HL-60 (cell line): ENCODE measurements around the gene AKAP6.

ENCODE experiments used
- DNase-seq, 2 experiments: peaks; one replicate each; pipeline ENCODE4 v3.0.0-alpha.2; 2010 to 2020; ENCODE audit warnings: low read depth in 1 of 2, low spot score in 1 of 2
- H3K27ac ChIP-seq: fragments of 250-450 bp; sonication (Bioruptor Pico); replicated peaks from 2 replicates; pipeline ENCODE4 v1.5.1; 2020; ENCODE audit warnings: mild to moderate bottlenecking, moderate library complexity
- H3K27me3 ChIP-seq: fragments of 250-450 bp; sonication (Bioruptor Pico); 2 replicates; pipeline ENCODE4 v1.5.1; 2021; ENCODE audit warnings: mild to moderate bottlenecking, moderate library complexity; ENCODE audit not compliant: insufficient read depth, poor library complexity, severe bottlenecking
- H3K4me3 ChIP-seq: replicated peaks from 2 replicates; pipeline ENCODE4 v1.5.1; 2011; ENCODE audit warnings: mild to moderate bottlenecking, control low read depth, low read length; ENCODE audit not compliant: insufficient read depth
- GABPA ChIP-seq: IDR thresholded peaks from 2 replicates; pipeline ENCODE4 v1.6.1; 2012; ENCODE audit warnings: low read depth
- POLR2AphosphoS5 ChIP-seq: IDR thresholded peaks from 2 replicates; pipeline ENCODE4 v1.6.1; 2012; ENCODE audit warnings: low read depth
- SPI1 ChIP-seq: IDR thresholded peaks from 2 replicates; pipeline ENCODE4 v1.6.1; 2012; ENCODE audit warnings: low read depth, mild to moderate bottlenecking, borderline replicate concordance
- TF ChIP-seq, protein P1 (sequence below): IDR thresholded peaks from 2 replicates; pipeline ENCODE4 v1.6.1; 2012; ENCODE audit warnings: low read depth; ENCODE audit not compliant: insufficient replicate concordance
- TF ChIP-seq, protein P2 (sequence below): IDR thresholded peaks from one replicate; pipeline ENCODE4 v1.5.1; 2011; ENCODE audit warnings: low read length, control low read depth, inconsistent platforms; ENCODE audit not compliant: insufficient read depth

Gene AKAP6

DNA sequence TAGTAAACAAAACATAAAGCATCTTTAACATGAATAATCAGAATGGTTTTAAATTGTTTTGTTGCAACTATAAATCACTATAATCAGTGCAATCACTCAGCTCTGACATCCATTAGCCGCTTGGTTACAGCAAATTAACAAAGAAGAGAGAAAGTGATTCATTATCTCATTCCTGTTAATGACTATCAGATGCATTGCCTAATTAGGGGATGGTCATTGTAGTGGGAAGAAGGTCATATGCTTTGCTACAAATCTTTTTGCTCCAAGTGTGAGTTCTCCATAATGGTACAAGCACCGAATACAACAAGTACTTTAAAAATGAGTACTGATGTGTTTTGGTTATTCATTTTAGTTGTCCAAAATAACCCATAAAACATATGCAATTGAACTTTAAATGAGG, 272.0 kb downstream of the AKAP6 start:
- DNase-seq = no peak
- no peak overlapping the region for H3K4me3 ChIP-seq
- TF ChIP-seq, protein P1, sequence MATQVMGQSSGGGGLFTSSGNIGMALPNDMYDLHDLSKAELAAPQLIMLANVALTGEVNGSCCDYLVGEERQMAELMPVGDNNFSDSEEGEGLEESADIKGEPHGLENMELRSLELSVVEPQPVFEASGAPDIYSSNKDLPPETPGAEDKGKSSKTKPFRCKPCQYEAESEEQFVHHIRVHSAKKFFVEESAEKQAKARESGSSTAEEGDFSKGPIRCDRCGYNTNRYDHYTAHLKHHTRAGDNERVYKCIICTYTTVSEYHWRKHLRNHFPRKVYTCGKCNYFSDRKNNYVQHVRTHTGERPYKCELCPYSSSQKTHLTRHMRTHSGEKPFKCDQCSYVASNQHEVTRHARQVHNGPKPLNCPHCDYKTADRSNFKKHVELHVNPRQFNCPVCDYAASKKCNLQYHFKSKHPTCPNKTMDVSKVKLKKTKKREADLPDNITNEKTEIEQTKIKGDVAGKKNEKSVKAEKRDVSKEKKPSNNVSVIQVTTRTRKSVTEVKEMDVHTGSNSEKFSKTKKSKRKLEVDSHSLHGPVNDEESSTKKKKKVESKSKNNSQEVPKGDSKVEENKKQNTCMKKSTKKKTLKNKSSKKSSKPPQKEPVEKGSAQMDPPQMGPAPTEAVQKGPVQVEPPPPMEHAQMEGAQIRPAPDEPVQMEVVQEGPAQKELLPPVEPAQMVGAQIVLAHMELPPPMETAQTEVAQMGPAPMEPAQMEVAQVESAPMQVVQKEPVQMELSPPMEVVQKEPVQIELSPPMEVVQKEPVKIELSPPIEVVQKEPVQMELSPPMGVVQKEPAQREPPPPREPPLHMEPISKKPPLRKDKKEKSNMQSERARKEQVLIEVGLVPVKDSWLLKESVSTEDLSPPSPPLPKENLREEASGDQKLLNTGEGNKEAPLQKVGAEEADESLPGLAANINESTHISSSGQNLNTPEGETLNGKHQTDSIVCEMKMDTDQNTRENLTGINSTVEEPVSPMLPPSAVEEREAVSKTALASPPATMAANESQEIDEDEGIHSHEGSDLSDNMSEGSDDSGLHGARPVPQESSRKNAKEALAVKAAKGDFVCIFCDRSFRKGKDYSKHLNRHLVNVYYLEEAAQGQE = no peak
- no peak for TF ChIP-seq SPI1

DNA sequence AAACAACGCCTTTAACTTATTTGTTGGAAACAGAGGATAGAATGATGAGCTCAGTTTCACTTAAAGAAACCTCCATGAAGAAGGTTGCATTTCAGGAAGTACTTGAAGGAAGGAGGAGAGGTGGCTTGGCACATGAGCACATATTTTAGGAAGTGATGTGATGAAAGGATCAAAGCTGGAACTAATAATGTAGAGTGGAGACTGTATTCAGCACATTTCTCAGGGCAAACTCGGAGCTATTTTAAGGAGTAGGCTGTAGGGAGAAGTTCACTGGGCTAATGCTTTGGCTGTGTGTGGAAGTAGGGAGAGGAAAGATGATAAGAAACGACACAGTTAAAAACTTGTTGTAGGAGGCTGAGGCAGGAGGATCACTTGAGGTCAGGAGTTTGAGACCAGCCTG, 272.8 kb downstream of the AKAP6 start:
- TF ChIP-seq, protein P1 = no peak
- TF ChIP-seq SPI1 (no peak), GABPA (no peak), POLR2AphosphoS5 (no peak)
- TF ChIP-seq, protein P2, sequence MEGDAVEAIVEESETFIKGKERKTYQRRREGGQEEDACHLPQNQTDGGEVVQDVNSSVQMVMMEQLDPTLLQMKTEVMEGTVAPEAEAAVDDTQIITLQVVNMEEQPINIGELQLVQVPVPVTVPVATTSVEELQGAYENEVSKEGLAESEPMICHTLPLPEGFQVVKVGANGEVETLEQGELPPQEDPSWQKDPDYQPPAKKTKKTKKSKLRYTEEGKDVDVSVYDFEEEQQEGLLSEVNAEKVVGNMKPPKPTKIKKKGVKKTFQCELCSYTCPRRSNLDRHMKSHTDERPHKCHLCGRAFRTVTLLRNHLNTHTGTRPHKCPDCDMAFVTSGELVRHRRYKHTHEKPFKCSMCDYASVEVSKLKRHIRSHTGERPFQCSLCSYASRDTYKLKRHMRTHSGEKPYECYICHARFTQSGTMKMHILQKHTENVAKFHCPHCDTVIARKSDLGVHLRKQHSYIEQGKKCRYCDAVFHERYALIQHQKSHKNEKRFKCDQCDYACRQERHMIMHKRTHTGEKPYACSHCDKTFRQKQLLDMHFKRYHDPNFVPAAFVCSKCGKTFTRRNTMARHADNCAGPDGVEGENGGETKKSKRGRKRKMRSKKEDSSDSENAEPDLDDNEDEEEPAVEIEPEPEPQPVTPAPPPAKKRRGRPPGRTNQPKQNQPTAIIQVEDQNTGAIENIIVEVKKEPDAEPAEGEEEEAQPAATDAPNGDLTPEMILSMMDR = no peak
- Histone ChIP-seq H3K27ac (no peak overlapping the region), H3K27me3 (no peaks in the 10 kb centered on the region), H3K4me3 (no peak overlapping the region)
- DNase-seq = no peak

More for the DNA sequence above, 272.0 kb downstream of the AKAP6 start:
- no peak overlapping the region for H3K27ac ChIP-seq
- no peaks in the 10 kb centered on the region for H3K27me3 ChIP-seq

DNA sequence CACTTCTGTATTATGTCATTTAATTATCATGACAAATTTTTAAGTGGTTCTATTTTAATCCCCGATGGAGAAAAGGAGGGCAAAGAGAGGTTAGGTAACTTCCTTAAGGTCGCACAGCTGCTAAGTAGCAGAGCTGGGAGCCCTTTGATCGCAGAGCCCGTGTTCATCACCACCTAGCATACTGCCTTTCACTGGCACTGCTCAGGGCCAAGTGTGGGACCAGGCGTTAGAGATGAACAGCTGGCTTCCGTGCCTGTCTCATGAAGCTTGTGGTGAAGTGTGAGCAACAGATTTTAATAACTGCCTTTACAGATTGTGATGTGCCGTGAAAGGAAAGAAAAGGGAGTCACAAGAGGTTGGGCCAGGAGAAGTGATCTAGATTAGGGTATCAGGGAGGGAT, 273.6 kb downstream of the AKAP6 start:
- no peaks in the 10 kb centered on the region for H3K27me3 ChIP-seq
- H3K27ac ChIP-seq = no peak overlapping the region
- no peak for TF ChIP-seq SPI1
- TF ChIP-seq, protein P1 = no peak
- TF ChIP-seq, protein P2 = no peak
- TF ChIP-seq GABPA = no peak
- TF ChIP-seq POLR2AphosphoS5 = no peak
- no peak for DNase-seq
- H3K4me3 ChIP-seq = no peak overlapping the region

DNA sequence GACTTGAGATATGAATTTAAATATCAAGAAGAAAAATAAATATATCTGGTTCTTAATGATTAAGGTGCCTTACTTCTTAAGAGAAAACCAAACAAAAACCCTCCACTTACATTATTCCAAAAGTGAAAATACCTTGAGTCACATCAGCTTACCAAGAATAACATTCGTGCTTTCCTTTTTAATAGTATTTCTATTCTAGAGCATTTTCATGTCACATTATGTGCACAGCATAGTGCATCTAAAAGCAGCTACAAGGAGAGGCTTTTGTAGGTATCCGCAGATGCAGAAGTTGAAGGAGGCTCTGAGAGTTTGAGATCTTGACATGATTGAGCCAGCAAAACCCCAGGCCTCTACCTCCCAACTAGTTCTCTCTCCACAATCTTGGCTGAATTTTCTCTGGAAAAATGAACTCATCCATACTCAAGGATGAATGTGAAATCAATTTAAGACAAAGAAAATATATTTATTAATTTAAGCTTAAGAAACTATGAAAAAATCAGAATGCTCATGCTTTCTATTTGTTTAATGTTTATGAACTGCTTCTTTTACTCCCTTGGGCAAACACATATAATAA, 275.0 kb downstream of the AKAP6 start:
- no peak overlapping the region for H3K4me3 ChIP-seq
- DNase-seq = no peak
- H3K27me3 ChIP-seq = no peaks in the 10 kb centered on the region
- no peak overlapping the region for H3K27ac ChIP-seq
- TF ChIP-seq, protein P1 = no peak
- no peak for TF ChIP-seq GABPA
- no peak for TF ChIP-seq SPI1
- no peak for TF ChIP-seq POLR2AphosphoS5
- TF ChIP-seq, protein P2 = no peak
